ENCODE data around the gene SIN3B.

The SIN3B gene

DNA sequence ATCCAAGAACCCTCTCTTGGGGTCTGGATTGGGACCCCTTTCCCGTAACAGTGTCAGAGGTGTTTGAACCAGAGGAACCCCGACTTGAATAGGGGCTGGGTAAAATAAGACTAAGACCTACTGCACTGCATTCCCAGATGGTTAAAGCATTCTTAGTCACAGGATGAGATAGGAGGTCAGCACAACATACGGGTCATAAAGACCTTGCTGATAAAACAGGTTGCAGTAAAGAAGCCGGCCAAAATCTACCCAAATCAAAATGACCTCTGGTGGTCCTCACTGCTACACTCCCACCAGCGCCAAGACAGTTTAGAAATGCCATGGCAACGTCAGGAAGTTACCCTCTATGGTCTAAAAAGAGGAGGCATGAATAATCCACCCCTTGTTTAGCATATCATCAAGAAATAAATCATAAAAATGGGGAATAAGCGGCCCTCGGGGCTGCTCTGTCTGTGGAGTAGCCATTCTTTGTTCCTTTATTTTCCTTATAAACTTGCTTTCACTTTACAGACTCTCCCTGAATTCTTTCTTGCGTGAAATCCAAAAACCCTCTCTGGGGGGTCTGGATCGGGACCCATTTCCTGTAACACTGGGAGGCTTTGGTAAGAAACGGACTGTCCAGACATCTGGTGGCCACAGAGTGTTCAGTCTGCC, 4.4 kb upstream of the SIN3B start:
- no peak for DNase-seq (ENCODE audit: low read depth in 2 of 2)

DNA sequence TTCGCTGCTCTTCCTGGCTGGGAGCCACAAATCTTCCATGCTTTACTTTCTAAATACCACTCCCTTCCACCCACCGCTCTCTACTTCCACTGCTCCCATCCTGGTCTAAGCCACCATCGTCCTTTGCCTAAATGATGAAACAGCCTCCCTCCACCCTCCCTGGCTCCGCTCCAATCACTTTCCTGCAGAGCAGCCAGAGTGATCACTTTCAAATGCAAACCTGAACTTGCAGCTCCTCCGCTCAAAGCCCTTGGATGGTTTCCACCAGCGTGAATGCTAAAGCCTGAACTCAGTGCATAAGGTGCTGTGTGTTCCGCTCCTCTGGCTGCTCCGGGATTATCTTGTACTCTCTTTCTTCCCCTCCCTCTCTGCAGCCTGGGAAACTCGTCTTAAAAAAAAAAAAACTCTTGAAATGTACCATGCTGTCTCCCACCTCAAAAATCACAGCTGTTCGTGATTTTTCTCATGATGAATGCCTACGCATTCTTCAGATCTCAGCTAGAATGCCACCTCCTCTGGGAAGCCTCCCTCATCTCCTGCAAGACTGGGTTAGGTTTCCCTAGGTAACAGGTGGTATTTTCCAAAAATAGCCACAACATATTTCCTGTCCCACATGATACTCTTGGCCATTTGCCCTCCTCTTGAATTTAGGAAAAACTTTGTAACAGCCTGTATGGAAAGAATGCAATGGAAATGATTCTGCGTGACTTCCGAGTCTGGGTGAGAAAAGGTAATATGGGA, 3.7 kb upstream of the SIN3B start:
- DNase-seq (ENCODE audit: low read depth in 2 of 2): no peak

DNA sequence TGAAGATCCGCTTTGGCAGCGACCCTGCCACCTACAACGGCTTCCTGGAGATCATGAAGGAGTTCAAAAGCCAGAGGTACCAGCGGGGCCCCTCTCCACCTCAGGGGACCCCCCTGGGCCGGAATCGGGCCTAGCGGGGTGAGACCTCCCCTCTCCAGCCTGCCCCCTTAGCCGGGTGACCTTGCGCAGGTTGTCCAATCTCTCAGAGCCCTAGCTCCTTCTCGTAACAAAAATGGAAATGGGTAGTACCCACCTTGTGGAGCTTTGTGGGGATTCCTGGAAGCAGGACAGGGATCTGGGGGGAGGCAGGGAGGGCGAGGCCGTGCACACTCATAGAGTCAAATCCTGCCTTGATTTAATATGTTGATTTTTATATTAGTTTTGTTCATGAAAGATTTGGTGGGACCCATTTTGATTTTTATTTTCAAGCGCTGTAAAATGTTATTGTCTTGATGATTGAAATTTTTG, 658 bp downstream of the SIN3B start:
- no peak for DNase-seq (ENCODE audit: low read depth in 2 of 2)

DNA sequence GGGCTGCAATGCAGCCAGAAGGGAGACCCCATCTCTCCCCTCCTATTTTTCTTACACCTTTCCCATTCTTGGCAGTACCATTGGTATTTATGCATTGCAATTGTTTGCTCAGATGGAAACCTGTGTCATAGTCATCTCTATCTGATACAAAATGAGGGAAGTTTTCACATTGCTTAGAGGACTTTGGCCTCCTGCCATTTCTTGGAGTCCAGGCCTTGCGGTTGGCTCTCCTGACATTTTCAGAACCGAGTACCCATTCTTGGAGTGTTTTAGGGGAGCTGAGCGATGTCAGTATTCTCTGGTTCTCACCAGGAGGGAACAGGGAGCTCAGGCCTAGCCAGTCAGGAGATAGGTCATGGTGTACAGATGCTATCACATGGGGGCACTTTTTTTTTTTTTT, 1.5 kb downstream of the SIN3B start:
- no peak for DNase-seq (ENCODE audit: low read depth in 2 of 2)

DNA sequence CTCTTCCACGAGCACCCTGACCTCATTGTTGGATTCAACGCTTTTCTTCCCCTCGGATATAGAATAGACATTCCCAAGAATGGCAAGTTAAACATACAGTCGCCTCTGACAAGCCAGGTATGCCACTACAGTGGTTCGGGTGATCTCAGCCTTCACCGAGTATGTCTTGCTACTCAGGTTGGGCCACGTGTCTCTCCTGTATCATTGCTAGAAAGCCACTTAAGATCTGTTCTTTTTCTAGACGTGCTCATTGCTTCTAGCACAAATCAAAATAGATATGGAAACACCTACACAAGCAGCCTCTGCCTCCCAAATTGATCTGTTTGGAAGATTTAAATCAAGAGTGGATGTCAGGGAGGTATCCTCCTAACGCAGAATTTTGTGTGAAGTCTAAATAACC, 2.3 kb downstream of the SIN3B start:
- no peak for DNase-seq (ENCODE audit: low read depth in 2 of 2)

DNA sequence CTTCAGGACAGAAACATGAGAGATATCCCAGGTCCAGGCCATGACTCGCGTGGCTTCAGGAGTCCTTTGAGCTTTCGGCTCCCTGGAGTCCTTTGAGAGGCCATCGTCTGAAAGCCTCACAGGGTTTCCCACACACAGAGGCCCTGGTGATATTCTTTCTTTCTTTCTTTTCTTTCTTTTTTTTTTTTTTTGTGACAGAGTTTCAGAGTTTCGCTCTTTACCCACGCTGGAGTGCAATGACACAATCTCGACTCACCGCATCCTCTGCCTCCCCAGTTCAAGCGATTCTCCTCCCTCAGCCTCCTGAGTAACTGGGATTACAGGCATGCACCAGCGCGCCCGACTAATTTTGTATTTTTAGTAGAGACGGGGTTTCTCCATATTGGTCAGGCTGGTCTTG, 5.5 kb downstream of the SIN3B start:
- no peak for DNase-seq (ENCODE audit: low read depth in 2 of 2)

DNA sequence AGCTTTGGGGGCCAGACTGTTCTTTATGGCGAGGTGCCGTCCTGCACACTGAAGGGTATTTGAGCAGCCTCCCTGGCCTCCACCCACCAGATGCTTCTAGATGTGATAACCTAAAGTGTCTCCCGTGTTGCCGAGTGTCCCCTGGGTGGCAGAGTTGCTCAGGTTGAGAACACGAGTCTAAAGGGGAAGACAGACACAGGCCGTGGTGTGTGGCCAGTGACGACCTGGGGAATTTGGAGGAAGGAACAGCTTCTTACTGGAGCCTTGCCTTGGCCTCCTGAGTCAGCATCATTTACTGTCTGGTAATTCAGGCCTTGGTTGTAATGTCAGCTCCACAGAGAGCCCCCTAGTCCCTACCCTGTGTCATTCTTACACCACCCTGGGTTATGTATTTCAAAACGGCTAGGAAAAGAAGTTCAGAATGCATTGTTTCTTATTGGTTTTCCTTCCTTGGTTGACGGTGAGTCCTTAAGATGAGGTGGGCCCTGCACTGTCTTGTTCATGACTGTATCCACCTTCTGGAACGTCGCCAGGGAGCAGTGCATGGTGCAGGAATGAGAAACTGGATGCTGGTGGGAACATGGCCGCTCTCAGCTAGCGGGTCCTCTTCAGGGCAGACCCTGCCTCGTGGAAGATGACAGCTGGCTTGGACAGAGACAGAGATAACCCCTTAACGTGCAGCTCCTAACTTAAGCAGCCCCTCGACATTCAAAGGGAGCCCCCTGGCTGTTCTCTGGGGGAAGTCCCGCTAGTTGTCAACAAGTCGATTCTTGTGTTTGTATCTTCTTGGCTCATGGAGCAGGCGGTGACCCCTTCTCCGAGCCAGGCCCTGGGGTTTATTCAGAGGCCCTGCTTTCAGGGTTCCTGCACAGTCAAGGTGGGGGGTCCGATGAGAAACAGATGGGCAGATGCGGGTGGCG, 7.2 kb downstream of the SIN3B start:
- DNase-seq (ENCODE audit: low read depth in 2 of 2): no peak

DNA sequence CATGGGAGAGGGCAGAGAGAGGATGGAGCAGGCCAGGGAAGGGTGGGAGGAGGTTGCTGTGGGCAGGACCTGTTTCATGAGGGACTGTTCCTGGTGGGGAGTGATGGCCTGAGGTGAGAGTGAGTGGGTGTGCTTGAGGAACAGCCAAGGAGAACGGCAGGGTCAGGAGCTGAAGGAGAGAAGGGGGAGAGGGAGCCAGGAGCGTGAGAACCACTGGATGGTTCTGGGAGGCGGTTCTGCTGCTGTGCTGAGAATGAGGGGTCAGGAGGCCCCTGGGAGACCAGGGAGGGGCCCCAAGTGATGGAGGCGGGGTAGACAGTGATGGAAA, 7.8 kb downstream of the SIN3B start:
- no peak for DNase-seq (ENCODE audit: low read depth in 2 of 2)

DNA sequence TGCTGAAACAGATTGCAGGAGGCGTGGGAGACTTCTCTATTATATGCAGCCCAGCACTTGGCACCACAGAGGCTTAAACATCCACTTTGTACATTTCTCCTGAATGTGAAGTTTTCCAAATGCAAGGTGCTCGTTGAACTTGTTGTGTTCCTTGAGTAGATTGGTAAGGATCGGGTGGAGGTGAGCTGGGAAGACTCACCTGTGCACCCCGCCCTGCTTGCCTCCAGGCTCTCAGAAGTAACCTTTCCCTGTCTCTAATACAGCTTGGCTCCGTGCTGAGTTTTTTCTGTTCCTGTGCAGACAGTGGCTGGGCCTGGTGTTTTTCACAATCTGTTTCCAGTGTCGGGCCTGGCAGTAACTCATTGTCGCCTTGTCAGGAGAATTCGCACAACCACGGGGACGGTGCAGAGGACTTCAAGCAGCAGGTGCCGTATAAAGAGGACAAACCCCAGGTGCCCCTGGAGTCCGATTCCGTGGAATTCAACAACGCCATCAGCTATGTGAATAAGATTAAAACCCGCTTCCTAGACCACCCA, 12.3 kb downstream of the SIN3B start:
- DNase-seq (ENCODE audit: low read depth in 2 of 2): no peak

DNA sequence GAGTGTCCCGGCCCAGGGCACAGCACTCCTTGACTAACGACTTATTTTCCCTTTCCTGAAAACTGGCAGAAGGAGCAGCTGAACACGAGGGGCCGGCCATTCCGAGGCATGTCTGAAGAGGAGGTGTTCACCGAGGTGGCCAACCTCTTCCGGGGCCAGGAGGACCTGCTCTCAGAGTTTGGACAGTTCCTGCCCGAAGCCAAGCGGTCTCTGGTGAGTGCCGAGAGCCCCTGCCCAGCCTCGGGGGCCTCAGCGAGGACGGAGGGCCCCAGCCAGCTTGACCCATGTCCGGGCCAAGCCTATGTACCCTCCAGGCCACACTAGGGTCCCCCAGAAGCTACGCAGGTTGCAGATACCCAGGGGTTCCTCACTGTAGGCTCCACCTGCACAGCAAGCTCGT, 17.7 kb downstream of the SIN3B start:
- DNase-seq (ENCODE audit: low read depth in 2 of 2): no peak

DNA sequence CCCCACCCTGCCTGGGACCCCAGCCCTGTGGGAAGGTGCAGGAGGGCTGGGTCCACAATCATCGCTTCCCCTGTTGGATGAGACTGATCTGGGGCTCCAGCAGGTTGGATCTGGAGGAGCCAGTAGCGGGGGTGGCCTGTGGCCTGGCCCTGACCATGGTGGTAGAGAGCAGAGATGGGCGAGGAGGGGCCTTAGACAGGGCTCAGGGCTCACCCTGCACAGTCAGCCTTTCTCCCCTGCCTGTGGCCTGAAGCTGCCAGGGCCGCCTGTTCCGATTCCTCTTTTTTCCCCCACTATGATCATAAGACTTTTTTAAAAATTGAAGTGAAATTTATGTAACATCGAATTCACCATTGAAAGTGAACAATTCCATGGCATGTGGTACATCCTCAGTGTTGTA, 18.2 kb downstream of the SIN3B start:
- no peak for DNase-seq (ENCODE audit: low read depth in 2 of 2)

DNA sequence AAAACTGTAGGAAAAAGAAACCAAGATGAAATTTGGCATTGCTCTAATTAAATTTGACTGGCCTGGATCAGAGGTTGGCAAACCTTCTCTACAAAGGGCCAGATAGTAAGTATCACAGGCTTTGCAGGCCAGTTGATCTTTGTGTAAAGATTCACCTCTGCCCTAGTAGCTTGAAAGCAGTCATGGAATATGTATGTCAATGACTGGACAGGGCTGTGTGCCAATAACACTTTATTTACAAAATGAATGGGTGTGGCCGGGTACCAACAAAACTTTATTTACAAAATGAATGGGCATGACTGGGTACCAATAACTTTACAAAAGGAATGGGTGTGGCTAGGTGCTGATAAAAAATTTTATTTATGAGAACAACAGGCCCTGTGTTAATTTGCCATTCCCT, 20.0 kb downstream of the SIN3B start:
- DNase-seq (ENCODE audit: low read depth in 2 of 2): no peak

DNA sequence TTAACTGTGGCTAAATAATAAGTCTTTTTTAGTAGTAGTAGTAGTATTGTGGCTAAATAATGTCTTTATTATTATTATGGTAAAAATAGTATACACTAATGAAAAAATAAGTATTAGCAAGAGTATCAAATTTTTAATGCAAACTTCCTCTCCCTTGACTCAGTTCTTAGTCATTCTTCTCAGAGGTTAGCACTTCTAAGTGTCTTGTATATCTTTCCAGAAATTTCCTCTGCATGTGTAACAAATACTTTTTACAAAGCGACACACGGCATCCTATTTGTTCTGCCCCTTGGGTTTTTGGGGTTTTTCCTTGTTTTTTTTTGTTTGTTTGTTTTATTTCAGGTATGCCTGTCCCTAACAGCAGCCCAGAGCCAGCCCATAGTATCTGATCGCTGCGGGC, 20.9 kb downstream of the SIN3B start:
- no peak for DNase-seq (ENCODE audit: low read depth in 2 of 2)

DNA sequence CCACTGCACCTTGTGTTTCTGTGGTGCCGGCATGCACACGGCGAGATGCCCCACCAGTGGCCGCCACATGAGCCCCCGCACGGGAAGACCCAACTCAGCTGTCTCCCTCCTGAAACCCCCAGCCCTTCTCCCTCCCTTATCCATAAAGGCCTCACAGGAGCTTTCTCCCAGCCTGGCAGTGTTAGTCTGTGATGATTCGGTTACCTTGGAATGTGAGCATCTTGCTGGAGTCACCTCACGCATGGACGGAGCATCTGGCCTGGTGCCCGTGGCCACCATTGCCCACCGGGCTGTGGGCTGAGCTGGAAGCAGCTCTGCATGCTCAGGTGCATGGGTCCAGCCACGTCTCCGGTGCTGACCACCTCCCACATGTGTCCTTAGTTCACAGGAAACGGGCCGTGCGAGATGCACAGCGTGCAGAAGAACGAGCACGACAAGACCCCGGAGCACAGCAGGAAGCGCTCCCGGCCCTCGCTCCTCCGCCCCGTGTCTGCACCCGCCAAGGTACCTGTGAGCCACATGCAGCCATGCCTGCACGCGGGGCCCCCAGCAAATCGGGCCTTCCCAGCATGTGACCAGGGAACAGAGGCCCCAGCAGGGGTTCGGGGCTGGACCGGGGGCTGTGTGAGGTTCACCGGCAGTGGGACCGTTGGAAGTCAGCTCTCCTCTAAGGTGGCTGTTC, 22.0 kb downstream of the SIN3B start:
- DNase-seq (ENCODE audit: low read depth in 2 of 2): no peak

DNA sequence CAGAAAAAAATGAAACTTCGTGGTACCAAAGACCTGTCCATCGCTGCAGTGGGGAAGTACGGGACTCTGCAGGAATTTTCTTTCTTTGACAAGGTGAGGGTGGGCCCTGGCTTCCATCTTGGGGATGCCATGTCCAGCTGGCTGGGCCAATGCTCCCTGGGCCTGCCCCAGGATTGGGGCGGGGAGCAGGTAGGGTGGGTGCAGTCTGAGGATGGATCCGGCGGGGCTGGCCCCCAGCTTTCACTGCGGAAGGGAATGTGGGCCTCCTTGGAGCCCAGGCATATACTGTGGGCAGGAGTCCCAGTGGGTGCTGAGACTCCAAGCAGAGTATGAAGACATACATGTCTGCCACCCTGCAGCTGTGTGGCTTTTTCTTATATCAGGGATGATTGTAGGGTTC, 23.9 kb downstream of the SIN3B start:
- DNase-seq (ENCODE audit: low read depth in 2 of 2): no peak

DNA sequence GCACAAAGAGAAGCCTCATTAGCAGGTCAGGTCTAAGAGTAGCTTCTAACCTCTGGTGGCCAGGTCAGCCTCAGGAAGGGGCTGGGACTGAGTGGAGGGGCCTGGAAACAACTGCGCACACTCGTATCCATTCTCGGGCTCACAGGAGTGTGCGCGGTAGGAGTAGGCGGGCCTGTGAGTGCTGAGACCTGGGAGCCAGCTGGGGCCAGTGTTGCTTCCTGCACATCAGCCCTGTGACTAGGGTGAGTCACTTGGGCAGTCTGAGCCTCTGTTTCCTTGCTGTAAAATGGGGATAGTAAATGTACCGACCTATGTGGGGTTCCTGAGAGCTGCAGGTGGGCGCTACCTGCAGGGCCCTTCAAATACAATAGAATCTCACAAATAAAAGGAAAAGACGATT, 26.9 kb downstream of the SIN3B start:
- no peak for DNase-seq (ENCODE audit: low read depth in 2 of 2)

DNA sequence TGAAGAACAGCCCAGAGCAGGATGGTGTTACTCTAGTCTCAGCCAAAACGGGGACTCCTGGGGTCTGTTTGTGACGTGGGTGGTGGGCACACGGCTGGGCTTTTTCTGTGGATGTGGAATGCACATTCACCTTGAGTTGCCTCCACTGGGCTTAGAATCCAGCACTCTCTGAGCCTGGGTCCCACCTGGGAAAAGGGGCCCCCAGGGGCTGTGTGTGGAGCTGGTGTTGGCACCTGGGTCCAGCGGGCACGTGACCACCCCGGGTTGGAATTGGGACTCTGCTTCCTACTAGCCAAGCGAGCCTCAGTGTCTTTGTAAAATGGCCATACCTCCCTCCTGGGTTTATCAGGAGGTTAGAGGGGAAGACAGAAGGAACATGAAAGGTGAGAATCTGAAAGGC, 30.4 kb downstream of the SIN3B start:
- no peak for DNase-seq (ENCODE audit: low read depth in 2 of 2)

DNA sequence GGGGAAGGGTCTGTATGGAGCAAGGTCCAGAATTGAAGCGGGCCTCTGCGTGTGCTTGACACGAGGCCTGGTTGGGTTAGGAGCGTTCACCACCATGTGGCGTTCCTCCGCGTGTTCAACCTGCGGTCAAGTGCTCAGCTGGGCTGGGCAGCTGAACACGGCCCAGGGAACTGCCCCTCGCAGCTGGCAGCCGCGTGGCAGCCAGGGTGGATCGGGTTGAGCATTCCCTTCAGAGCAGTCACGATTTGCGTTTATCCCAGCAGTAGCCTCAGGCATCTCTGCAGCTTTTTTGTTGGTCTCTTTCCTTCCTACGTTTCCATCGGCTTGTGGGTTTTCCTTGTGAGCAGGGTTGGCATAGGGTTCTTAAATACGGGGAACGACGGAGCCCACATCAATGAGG, 30.9 kb downstream of the SIN3B start:
- DNase-seq (ENCODE audit: low read depth in 2 of 2): no peak

DNA sequence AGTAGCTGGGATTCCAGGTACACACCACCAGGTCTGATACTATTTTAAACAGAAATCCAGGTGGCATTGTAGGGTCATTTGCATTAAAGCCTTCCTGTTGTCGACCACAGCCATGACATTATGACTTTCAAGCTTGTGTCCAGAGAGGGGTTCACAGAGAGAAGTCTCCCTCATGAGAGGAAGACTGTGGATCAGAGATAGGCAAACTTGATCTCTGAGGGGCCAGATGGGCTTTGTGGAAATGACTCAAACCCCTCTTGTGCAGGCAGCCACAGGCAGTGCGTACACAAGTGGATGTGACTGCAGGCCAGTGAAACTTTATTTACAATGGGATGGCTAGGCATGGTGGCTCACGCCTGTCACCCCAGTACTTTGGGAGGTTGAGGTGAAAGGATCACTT, 31.8 kb downstream of the SIN3B start:
- DNase-seq (ENCODE audit: low read depth in 2 of 2): no peak

DNA sequence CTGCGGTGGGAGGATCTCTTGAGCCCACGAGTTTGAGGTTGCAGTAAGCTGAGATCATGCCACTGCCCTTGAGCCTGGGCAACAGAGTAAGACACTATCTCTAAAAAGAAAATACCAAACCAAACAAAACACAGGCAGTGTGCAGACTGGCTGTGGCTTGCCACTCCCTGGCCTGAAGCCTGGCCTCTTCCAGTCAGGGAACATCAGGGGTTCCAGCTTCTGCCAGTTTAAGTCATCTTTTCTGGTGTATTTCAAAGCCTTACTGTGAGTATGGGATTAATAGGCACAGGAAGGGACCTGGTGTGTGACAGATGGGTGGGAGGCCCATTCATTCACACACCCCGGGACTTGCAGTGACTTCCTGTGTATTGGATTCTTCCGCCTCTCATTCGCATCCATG, 32.6 kb downstream of the SIN3B start:
- no peak for DNase-seq (ENCODE audit: low read depth in 2 of 2)

DNA sequence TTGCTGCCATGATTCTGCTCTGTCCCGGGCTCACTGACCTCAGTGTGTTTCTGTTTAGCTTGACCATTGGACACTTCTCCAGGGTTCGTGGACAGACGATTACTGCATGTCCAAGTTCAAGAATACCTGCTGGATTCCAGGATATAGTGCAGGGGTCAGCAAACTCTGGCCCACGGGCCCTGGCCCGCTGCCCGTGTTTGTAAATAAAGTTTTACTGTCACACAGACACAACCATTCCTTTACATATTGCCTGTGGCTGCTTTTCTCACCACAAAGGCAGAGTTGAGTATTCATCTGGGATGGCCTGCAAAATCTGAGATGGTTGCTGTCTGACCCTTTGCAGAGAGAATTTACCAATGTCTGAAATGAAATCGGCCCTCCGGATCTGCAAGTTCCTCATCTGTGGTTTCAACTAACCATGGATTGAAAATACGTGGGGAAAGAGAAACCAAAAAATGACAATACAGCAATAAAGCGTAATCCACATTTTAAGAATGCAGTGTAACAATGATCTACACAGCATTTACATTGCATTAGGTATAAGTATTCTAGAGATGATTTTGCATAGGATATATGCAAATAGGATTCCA, 33.7 kb downstream of the SIN3B start:
- no peak for DNase-seq (ENCODE audit: low read depth in 2 of 2)

DNA sequence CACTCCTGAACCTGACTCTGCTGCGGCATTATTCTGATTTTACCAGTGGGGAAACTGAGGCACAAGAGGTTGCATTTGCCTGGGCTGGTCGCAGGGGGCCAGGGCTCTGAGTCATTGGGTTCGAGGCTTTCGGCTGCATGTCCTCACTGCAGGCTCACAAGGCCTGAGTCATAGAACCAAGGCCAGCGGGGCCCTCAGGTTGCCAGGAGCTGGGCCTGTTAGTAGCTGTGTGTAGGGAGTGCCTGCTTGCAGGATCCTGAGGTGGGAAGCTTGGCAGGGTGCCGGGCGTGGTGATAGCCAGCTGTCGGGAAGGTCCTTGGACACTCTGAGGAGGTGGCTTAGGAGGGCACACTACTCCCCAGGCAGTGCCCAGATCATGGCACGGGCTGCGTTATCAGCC, 38.0 kb downstream of the SIN3B start:
- no peak for DNase-seq (ENCODE audit: low read depth in 2 of 2)

Data from stimulated activated CD4-positive, alpha-beta T cell treated with anti-CD3 and anti-CD28 coated beads, Interleukin-15, amount 100 ng/mL, for 48 hours (primary cell).